Astrocyte (in vitro differentiated cells and primary cell): ENCODE data around the gene PRKCA. TPM values are rescaled to one million over a fixed set of nuclear protein-coding genes. Genes with fewer than 3 reads are reported as not detected.

Source experiments
- DNase-seq: peaks from one replicate; pipeline ENCODE4 v3.0.0-alpha.2; 2010; ENCODE audit warnings: low read depth
- FAIRE-seq: peaks from 2 replicates; lab custom pipeline; 2011; peaks lifted over from hg19 to GRCh38; lab: Jason Lieb, UNC
- H2AFZ ChIP-seq: 2 replicates; pipeline ENCODE4 v1.6.0; 2012; ENCODE audit warnings: low read depth, low read length, inconsistent platforms
- H3K27ac ChIP-seq: 2 replicates; pipeline ENCODE4 v1.5.1; 2011; ENCODE audit warnings: low read depth, low read length, inconsistent platforms
- H3K27me3 ChIP-seq: 2 replicates; pipeline ENCODE4 v1.6.0; 2011; ENCODE audit warnings: low read length, inconsistent platforms; ENCODE audit not compliant: insufficient read depth
- H3K36me3 ChIP-seq: 2 replicates; pipeline ENCODE4 v1.5.1; 2011; ENCODE audit warnings: low read length, inconsistent platforms; ENCODE audit not compliant: insufficient read depth
- H3K4me1 ChIP-seq: 2 replicates; pipeline ENCODE4 v1.5.1; 2011; ENCODE audit warnings: low read length, inconsistent platforms; ENCODE audit not compliant: insufficient read depth
- H3K4me2 ChIP-seq: 2 replicates; pipeline ENCODE4 v1.6.0; 2012; ENCODE audit warnings: low read length, inconsistent platforms
- H3K4me3 ChIP-seq: 2 replicates; pipeline ENCODE4 v1.5.1; 2011; ENCODE audit warnings: low read depth, mild to moderate bottlenecking, low read length, inconsistent platforms; ENCODE audit not compliant: insufficient read depth
- H3K79me2 ChIP-seq: 2 replicates; pipeline ENCODE4 v1.6.0; 2012; ENCODE audit warnings: mild to moderate bottlenecking, low read length, inconsistent platforms; ENCODE audit not compliant: insufficient read depth
- H3K9ac ChIP-seq: 2 replicates; pipeline ENCODE4 v1.6.0; 2012; ENCODE audit warnings: mild to moderate bottlenecking, low read length, inconsistent platforms
- H3K9me3 ChIP-seq: 2 replicates; pipeline ENCODE4 v1.5.1; 2012; ENCODE audit warnings: low read depth, mild to moderate bottlenecking, low read length, inconsistent platforms; ENCODE audit not compliant: insufficient read depth
- H4K20me1 ChIP-seq: 2 replicates; pipeline ENCODE4 v1.6.0; 2012; ENCODE audit warnings: low read length, inconsistent platforms; ENCODE audit not compliant: insufficient read depth
- H3K27ac Mint-ChIP-seq: one replicate; pipeline ENCODE4 v1.8.0; 2021; ENCODE audit warnings: mild to moderate bottlenecking, mixed read lengths; ENCODE audit not compliant: unreplicated experiment
- H3K27me3 Mint-ChIP-seq: one replicate; pipeline ENCODE4 v1.8.0; 2021; ENCODE audit warnings: low read depth, mixed read lengths; ENCODE audit not compliant: unreplicated experiment
- H3K36me3 Mint-ChIP-seq: one replicate; pipeline ENCODE4 v1.8.0; 2021; ENCODE audit warnings: low read depth, mixed read lengths; ENCODE audit not compliant: unreplicated experiment
- H3K4me1 Mint-ChIP-seq: one replicate; pipeline ENCODE4 v1.8.0; 2021; ENCODE audit warnings: low read depth, mixed read lengths; ENCODE audit not compliant: unreplicated experiment
- H3K4me3 Mint-ChIP-seq: one replicate; pipeline ENCODE4 v1.8.0; 2021; ENCODE audit warnings: mild to moderate bottlenecking, moderate library complexity, mixed read lengths; ENCODE audit not compliant: unreplicated experiment
- H3K9me3 Mint-ChIP-seq: one replicate; pipeline ENCODE4 v1.8.0; 2021; ENCODE audit warnings: mild to moderate bottlenecking, mixed read lengths; ENCODE audit not compliant: unreplicated experiment
- EZH2 ChIP-seq: IDR thresholded peaks from 2 replicates; pipeline ENCODE4 v1.6.1; 2012; ENCODE audit warnings: mild to moderate bottlenecking, low read length, inconsistent platforms; ENCODE audit not compliant: insufficient read depth
- total RNA-seq: library from RNA; stranded (reverse); gene quantifications from 2 replicates; pipeline ENCODE4 v1.2.1, GENCODE V29; 2021
- TF ChIP-seq, protein P1 (sequence below): IDR thresholded peaks from 2 replicates; pipeline ENCODE4 v1.5.1; 2011; ENCODE audit warnings: low read depth, mild to moderate bottlenecking, inconsistent platforms, low read length, moderate library complexity; ENCODE audit not compliant: insufficient read depth

PRKCA gene
- total RNA-seq, 1 donor from 2014 or later = 49.9 TPM

DNA sequence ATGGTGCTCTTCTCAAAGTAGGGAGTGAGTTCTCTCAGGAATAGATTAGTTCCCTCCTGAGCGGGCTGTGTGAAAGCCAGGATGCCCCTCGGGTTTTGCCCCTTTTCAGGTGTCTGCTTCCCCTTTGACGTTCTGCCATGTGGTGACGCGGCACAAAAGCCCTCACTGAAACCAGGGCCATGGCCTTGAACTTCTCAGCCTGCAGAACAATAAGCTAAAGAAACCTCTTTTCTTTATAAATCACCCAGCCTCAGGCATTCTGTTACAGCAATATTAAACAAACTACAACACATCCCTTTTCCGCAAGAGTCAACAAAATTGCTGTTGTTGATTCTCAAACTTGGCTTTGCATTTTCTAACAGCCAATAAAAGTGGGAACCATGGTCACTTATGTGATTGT is 517.1 kb downstream of the PRKCA start:
- TF ChIP-seq EZH2 = no peak
- TF ChIP-seq, protein P1, sequence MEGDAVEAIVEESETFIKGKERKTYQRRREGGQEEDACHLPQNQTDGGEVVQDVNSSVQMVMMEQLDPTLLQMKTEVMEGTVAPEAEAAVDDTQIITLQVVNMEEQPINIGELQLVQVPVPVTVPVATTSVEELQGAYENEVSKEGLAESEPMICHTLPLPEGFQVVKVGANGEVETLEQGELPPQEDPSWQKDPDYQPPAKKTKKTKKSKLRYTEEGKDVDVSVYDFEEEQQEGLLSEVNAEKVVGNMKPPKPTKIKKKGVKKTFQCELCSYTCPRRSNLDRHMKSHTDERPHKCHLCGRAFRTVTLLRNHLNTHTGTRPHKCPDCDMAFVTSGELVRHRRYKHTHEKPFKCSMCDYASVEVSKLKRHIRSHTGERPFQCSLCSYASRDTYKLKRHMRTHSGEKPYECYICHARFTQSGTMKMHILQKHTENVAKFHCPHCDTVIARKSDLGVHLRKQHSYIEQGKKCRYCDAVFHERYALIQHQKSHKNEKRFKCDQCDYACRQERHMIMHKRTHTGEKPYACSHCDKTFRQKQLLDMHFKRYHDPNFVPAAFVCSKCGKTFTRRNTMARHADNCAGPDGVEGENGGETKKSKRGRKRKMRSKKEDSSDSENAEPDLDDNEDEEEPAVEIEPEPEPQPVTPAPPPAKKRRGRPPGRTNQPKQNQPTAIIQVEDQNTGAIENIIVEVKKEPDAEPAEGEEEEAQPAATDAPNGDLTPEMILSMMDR = no peak

DNA sequence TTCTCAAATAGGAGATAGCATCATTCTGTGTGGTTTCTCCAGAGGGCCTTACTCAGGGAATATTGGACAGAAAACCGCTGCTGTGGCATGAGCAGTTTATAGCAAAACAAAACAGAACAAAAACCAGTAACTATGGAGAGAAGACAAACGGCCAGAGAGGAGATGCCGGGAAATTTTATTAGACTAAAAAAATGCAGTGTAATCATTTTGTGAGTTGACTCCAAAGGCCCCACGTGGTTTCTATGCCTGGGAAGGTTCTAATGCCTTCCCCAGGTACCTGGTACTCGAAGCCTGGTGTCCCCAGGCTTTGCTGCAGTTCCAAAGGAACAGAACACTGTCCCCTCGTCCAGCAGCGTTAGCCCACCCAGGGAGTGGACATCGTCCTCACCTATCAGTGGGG is 519.6 kb downstream of the PRKCA start:
- Histone ChIP-seq H3K27me3 (peaks cover 3% of the 10 kb centered on the region), H3K4me1 (no peaks in the 10 kb centered on the region), H3K36me3 (no peaks in the 10 kb centered on the region), H2AFZ (no peak overlapping the region), H3K4me2 (no peak overlapping the region), H4K20me1 (no peaks in the 10 kb centered on the region), H3K79me2 (no peaks in the 10 kb centered on the region), H3K9ac (no peak overlapping the region), H3K9me3 (peaks cover 3% of the 10 kb centered on the region), H3K4me3 (no peak overlapping the region), H3K27ac (no peak overlapping the region)
- H3K9me3 Mint-ChIP-seq = peaks cover 12% of the 10 kb centered on the region
- H3K4me1 Mint-ChIP-seq = peaks cover 2% of the 10 kb centered on the region
- TF ChIP-seq EZH2 = no peak
- TF ChIP-seq, protein P1 = no peak
- no peak overlapping the region for H3K4me3 Mint-ChIP-seq
- H3K36me3 Mint-ChIP-seq = no peaks in the 10 kb centered on the region
- DNase-seq (no peak), FAIRE-seq (no peak)
- peaks cover 18% of the 10 kb centered on the region for H3K27me3 Mint-ChIP-seq
- H3K27ac Mint-ChIP-seq = no peak overlapping the region

More for the DNA sequence above, 517.1 kb downstream of the PRKCA start:
- peaks cover 2% of the 10 kb centered on the region for H3K4me1 Mint-ChIP-seq
- H3K36me3 Mint-ChIP-seq = no peaks in the 10 kb centered on the region
- Histone ChIP-seq H3K27ac (no peak overlapping the region), H2AFZ (no peak overlapping the region), H3K36me3 (no peaks in the 10 kb centered on the region), H3K9ac (no peak overlapping the region), H3K4me3 (no peak overlapping the region), H3K27me3 (peaks cover 3% of the 10 kb centered on the region), H3K79me2 (no peaks in the 10 kb centered on the region), H3K4me1 (no peaks in the 10 kb centered on the region), H3K9me3 (no peaks in the 10 kb centered on the region), H4K20me1 (no peaks in the 10 kb centered on the region), H3K4me2 (no peak overlapping the region)
- peaks cover 13% of the 10 kb centered on the region for H3K9me3 Mint-ChIP-seq
- H3K27me3 Mint-ChIP-seq = peaks cover 20% of the 10 kb centered on the region
- DNase-seq (no peak), FAIRE-seq (no peak)
- no peak overlapping the region for H3K4me3 Mint-ChIP-seq
- no peak overlapping the region for H3K27ac Mint-ChIP-seq

DNA sequence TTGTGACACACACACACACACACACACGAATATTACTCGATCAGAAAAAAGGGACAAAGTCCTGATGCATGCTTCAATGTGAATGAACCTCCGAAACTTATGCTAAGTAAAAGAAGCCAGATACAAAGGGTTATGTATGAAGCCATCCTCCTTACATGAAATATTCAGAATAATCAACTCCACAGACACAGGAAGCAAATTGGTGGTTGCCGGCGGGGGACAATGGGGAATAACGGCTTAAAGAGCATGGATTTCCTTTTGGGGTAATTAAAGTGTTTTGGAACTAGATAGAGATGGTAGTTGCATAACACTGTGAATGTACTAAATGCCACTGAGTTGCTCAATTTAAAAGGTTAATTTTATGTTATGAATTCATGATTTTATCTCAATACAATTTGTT is 524.4 kb downstream of the PRKCA start:
- H2AFZ ChIP-seq = no peak overlapping the region
- Mint-ChIP-seq H3K9me3 (no peaks in the 10 kb centered on the region), H3K27me3 (peaks cover 32% of the 10 kb centered on the region), H3K4me3 (no peak overlapping the region), H3K36me3 (no peaks in the 10 kb centered on the region), H3K27ac (no peak overlapping the region), H3K4me1 (no peaks in the 10 kb centered on the region)
- no peak for FAIRE-seq
- peaks cover 3% of the 10 kb centered on the region for H3K9me3 ChIP-seq
- H4K20me1 ChIP-seq = peaks cover 9% of the 10 kb centered on the region
- H3K4me1 ChIP-seq = no peaks in the 10 kb centered on the region
- H3K4me2 ChIP-seq = no peak overlapping the region
- no peak overlapping the region for H3K9ac ChIP-seq
- H3K27me3 ChIP-seq = peaks cover 7% of the 10 kb centered on the region
- no peak for DNase-seq
- no peak overlapping the region for H3K27ac ChIP-seq
- H3K79me2 ChIP-seq = no peaks in the 10 kb centered on the region
- TF ChIP-seq, protein P1 = no peak
- TF ChIP-seq EZH2 = no peak
- H3K4me3 ChIP-seq = no peak overlapping the region
- H3K36me3 ChIP-seq = no peaks in the 10 kb centered on the region
